ENCODE measurements around the gene KCTD8. TPM values are rescaled to one million over a fixed set of nuclear protein-coding genes. Genes with fewer than 3 reads are reported as not detected.
A peak's percentile ranks its signal among the peaks of the same experiment; 100 is the strongest.

KCTD8 gene
- total RNA-seq, 1 experiment from 2014 or later = 0.16 TPM

GRCh38 chr4:44487341-44487740 lies 38.7 kb upstream of the KCTD8 start:
- intact Hi-C loops (cut with micrococcal nuclease) = no loop called here
- CTCF ChIA-PET = interaction anchor here (1.5 kb wide), 1 partner anchor 9 kb away, joined by 3 read pairs; no protein-coding TSS in a partner anchor
- peak; percentile 60 for DNase-seq (ENCODE audit: unreplicated experiment)
- POLR2A ChIA-PET = no interaction called here
- no peaks in the 10 kb centered on the region for H3K9me3 Mint-ChIP-seq (ENCODE audit: unreplicated experiment)
- H3K4me3 Mint-ChIP-seq (ENCODE audit: unreplicated experiment) = no peak overlapping the region
- no TSS peak for BruUV-seq (replicated peaks)
- H3K36me3 Mint-ChIP-seq (ENCODE audit: insufficient read depth, unreplicated experiment) = no peaks in the 10 kb centered on the region
- no peaks in the 10 kb centered on the region for H3K27me3 Mint-ChIP-seq (ENCODE audit: insufficient read depth, unreplicated experiment)
- no peak overlapping the region for H3K27ac Mint-ChIP-seq (ENCODE audit: low read depth, unreplicated experiment)
- no peak for TF ChIP-seq CTCF (IDR thresholded peaks at IDR 0.05; ENCODE audit: unreplicated experiment)
- H3K4me1 Mint-ChIP-seq (ENCODE audit: insufficient read depth, unreplicated experiment) = no peaks in the 10 kb centered on the region

GRCh38 chr4:44479731-44480130 lies 31.1 kb upstream of the KCTD8 start:
- no TSS peak for BruUV-seq (replicated peaks)
- intact Hi-C loops (cut with micrococcal nuclease) = no loop called here
- Mint-ChIP-seq H3K27ac (ENCODE audit: low read depth, unreplicated experiment) (no peak overlapping the region), H3K4me3 (ENCODE audit: unreplicated experiment) (no peak overlapping the region), H3K4me1 (ENCODE audit: insufficient read depth, unreplicated experiment) (no peaks in the 10 kb centered on the region), H3K27me3 (ENCODE audit: insufficient read depth, unreplicated experiment) (no peaks in the 10 kb centered on the region), H3K9me3 (ENCODE audit: unreplicated experiment) (no peaks in the 10 kb centered on the region), H3K36me3 (ENCODE audit: insufficient read depth, unreplicated experiment) (no peaks in the 10 kb centered on the region)
- CTCF ChIA-PET = interaction anchor here (0.6 kb wide), 1 partner anchor 317 kb away, joined by 3 read pairs; no protein-coding TSS in a partner anchor
- POLR2A ChIA-PET = no interaction called here
- TF ChIP-seq CTCF (IDR thresholded peaks at IDR 0.05; ENCODE audit: unreplicated experiment) = no peak
- DNase-seq (ENCODE audit: unreplicated experiment) = no peak

GRCh38 chr4:44462259-44462658 lies 13.7 kb upstream of the KCTD8 start:
- no peak for TF ChIP-seq CTCF (IDR thresholded peaks at IDR 0.05; ENCODE audit: unreplicated experiment)
- POLR2A ChIA-PET = no interaction called here
- BruUV-seq (replicated peaks) = no TSS peak
- Mint-ChIP-seq H3K9me3 (ENCODE audit: unreplicated experiment) (peaks cover 11% of the 10 kb centered on the region), H3K27me3 (ENCODE audit: insufficient read depth, unreplicated experiment) (no peaks in the 10 kb centered on the region), H3K27ac (ENCODE audit: low read depth, unreplicated experiment) (no peak overlapping the region), H3K4me1 (ENCODE audit: insufficient read depth, unreplicated experiment) (no peaks in the 10 kb centered on the region), H3K4me3 (ENCODE audit: unreplicated experiment) (no peak overlapping the region), H3K36me3 (ENCODE audit: insufficient read depth, unreplicated experiment) (no peaks in the 10 kb centered on the region)
- CTCF ChIA-PET = interaction anchor here (0.6 to 2.8 kb wide), 2 partner anchors 14 to 489 kb away, joined by 3 to 18 read pairs; partner anchors contain the start of gene KCTD8
- DNase-seq (ENCODE audit: unreplicated experiment) = no peak
- intact Hi-C loops (cut with micrococcal nuclease) = no loop called here

- POLR2A ChIA-PET = interaction anchor here (0.6 to 2.0 kb wide), 6 partner anchors 9 to 230 kb away, joined by 4 to 11 read pairs (median 6); partner anchors contain the start of gene GUF1
- BruUV-seq (replicated peaks) = no TSS peak
- H3K27ac Mint-ChIP-seq (ENCODE audit: low read depth, unreplicated experiment) = no peak overlapping the region
- no peaks in the 10 kb centered on the region for H3K9me3 Mint-ChIP-seq (ENCODE audit: unreplicated experiment)
- no peaks in the 10 kb centered on the region for H3K27me3 Mint-ChIP-seq (ENCODE audit: insufficient read depth, unreplicated experiment)
- no peak for DNase-seq (ENCODE audit: unreplicated experiment)
- H3K4me1 Mint-ChIP-seq (ENCODE audit: insufficient read depth, unreplicated experiment) = peaks cover 13% of the 10 kb centered on the region
- H3K36me3 Mint-ChIP-seq (ENCODE audit: insufficient read depth, unreplicated experiment) = no peaks in the 10 kb centered on the region
- no peak for TF ChIP-seq CTCF (IDR thresholded peaks at IDR 0.05; ENCODE audit: unreplicated experiment)
- peak overlapping the region; percentile 76 for H3K4me3 Mint-ChIP-seq (ENCODE audit: unreplicated experiment)
- intact Hi-C loops (cut with micrococcal nuclease) = loop anchor here (10.0 kb wide), 1 partner anchor 1113 kb away; no protein-coding TSS in a partner anchor
- CTCF ChIA-PET = interaction anchor here (0.6 to 2.2 kb wide), 22 partner anchors 10 to 981 kb away, joined by 3 to 18 read pairs (median 4); no protein-coding TSS in a partner anchor
These were observed 775 bp downstream of the KCTD8 start for GRCh38 chr4:44447563-44448504.

All from MCF 10A (cell line).